GM13976 (cell line): ENCODE measurements around the gene CABP2.

Experiments
- DNase-seq: peaks from one replicate; pipeline ENCODE4 v3.0.0; 2012; ENCODE audit warnings: low spot score
- CTCF ChIP-seq: IDR thresholded peaks from 2 replicates; pipeline ENCODE4 v1.5.1; 2012; ENCODE audit warnings: borderline replicate concordance, mild to moderate bottlenecking; ENCODE audit not compliant: insufficient read depth; ENCODE audit errors: extremely low read depth, missing control alignments, control extremely low read depth
- in situ Hi-C: fragments of 300-500 bp; cut with MboI; formaldehyde crosslinking; loops from one replicate; pipeline ENCODE4 v1.12.0; 2022; ENCODE audit warnings: low sequenced_read_pairs, mixed read lengths, inconsistent platforms; ENCODE audit not compliant: unreplicated experiment

Gene CABP2

GRCh38 chr11:67510023-67510345, 13.3 kb downstream of the CABP2 start:
- TF ChIP-seq CTCF: no peak
- DNase-seq: no peak
- in situ Hi-C loops: no loop called here

- no peak for TF ChIP-seq CTCF
- in situ Hi-C loops: loop anchor here (10.0 kb wide), 1 partner anchor 124 kb away; no protein-coding TSS in a partner anchor
- DNase-seq: peak; percentile 99
Observed at GRCh38 chr11:67508486-67509121, 14.6 kb downstream of the CABP2 start.

- in situ Hi-C loops: loop anchor here (10.0 kb wide), 1 partner anchor 123 kb away; no protein-coding TSS in a partner anchor
- no peak for TF ChIP-seq CTCF
- peak; percentile 99 for DNase-seq
Observed at GRCh38 chr11:67507864-67508485, 15.3 kb downstream of the CABP2 start, which contains the start of gene CDK2AP2. Gene CDK2AP2, minus strand, starts transcription at chr11:67508162. Its CDS starts 80 bp downstream, at chr11:67508082.

GRCh38 chr11:67507242-67507863, 15.9 kb downstream of the CABP2 start:
- in situ Hi-C loops: loop anchor here (10.0 kb wide), 1 partner anchor 123 kb away; no protein-coding TSS in a partner anchor
- DNase-seq: no peak
- TF ChIP-seq CTCF: no peak

GRCh38 chr11:67506426-67507051, 16.7 kb downstream of the CABP2 start:
- TF ChIP-seq CTCF: no peak
- in situ Hi-C loops: loop anchor here (10.0 kb wide), 1 partner anchor 122 kb away; no protein-coding TSS in a partner anchor
- no peak for DNase-seq
